GM23338 (cell line): ENCODE data around the gene MAP4K1. TPM values are rescaled to one million over a fixed set of nuclear protein-coding genes. Genes with fewer than 3 reads are reported as not detected.

Source experiments
- ATAC-seq: fragments of 200-7000 bp; cut with Tn5 transposase; 3 replicates; pipeline ENCODE4 v1.9.1; 2020
- DNase-seq: peaks from one replicate; pipeline ENCODE4 v3.0.0-alpha.2; 2015; ENCODE audit warnings: low spot score
- H2AFZ ChIP-seq: fragments of 200-600 bp; sonication (generic); 2 replicates; pipeline ENCODE4 v1.8.0; 2016; ENCODE audit warnings: antibody characterized with exemption, mild to moderate bottlenecking, moderate library complexity
- H3F3A ChIP-seq: fragments of 200-600 bp; sonication (generic); replicated peaks from 2 replicates; pipeline ENCODE4 v1.8.0; 2017; ENCODE audit warnings: antibody characterized with exemption, mixed run types, low read depth
- H3K27ac ChIP-seq: fragments of 200-600 bp; sonication (generic); 2 replicates; pipeline ENCODE4 v1.6.1; 2016; ENCODE audit warnings: low read depth
- H3K27me3 ChIP-seq: fragments of 200-600 bp; sonication (generic); 2 replicates; pipeline ENCODE4 v1.8.0; 2016; ENCODE audit warnings: mild to moderate bottlenecking, mixed run types, moderate library complexity; ENCODE audit not compliant: insufficient read depth
- H3K36me3 ChIP-seq: fragments of 200-600 bp; sonication (generic); 2 replicates; pipeline ENCODE4 v1.8.0; 2016; ENCODE audit warnings: mild to moderate bottlenecking; ENCODE audit not compliant: insufficient read depth
- H3K4me1 ChIP-seq: fragments of 200-600 bp; sonication (generic); 2 replicates; pipeline ENCODE4 v1.8.0; 2016; ENCODE audit warnings: mild to moderate bottlenecking, moderate library complexity; ENCODE audit not compliant: insufficient read depth
- H3K4me2 ChIP-seq: fragments of 200-600 bp; sonication (generic); 2 replicates; pipeline ENCODE4 v1.7.1; 2017; ENCODE audit warnings: mixed run types
- H3K4me3 ChIP-seq: fragments of 200-600 bp; sonication (generic); 2 replicates; pipeline ENCODE4 v1.6.1; 2016; ENCODE audit warnings: mixed run types
- H3K79me2 ChIP-seq: fragments of 200-600 bp; sonication (generic); replicated peaks from 2 replicates; pipeline ENCODE4 v1.8.0; 2017; ENCODE audit warnings: mild to moderate bottlenecking; ENCODE audit not compliant: insufficient read depth
- H3K9me2 ChIP-seq: fragments of 200-600 bp; sonication (generic); 2 replicates; pipeline ENCODE4 v1.8.0; 2017; ENCODE audit not compliant: insufficient read depth
- H4K20me1 ChIP-seq: fragments of 200-600 bp; sonication (generic); replicated peaks from 2 replicates; pipeline ENCODE4 v1.8.0; 2017; ENCODE audit warnings: mild to moderate bottlenecking; ENCODE audit not compliant: insufficient read depth
- H3K27ac Mint-ChIP-seq: 2 replicates; pipeline ENCODE4 v1.8.0; 2020; ENCODE audit warnings: inconsistent platforms, mild to moderate bottlenecking, moderate library complexity, mixed read lengths
- H3K27me3 Mint-ChIP-seq: 3 replicates; pipeline ENCODE4 v1.8.0; 2022; ENCODE audit warnings: low read depth, mild to moderate bottlenecking, moderate library complexity, mixed read lengths, inconsistent platforms; ENCODE audit not compliant: insufficient read depth, poor library complexity
- H3K36me3 Mint-ChIP-seq: 3 replicates; pipeline ENCODE4 v1.8.0; 2021; ENCODE audit warnings: low read depth, mild to moderate bottlenecking, inconsistent platforms, moderate library complexity, mixed read lengths
- H3K4me1 Mint-ChIP-seq: 3 replicates; pipeline ENCODE4 v1.8.0; 2020; ENCODE audit warnings: mild to moderate bottlenecking, inconsistent platforms, mixed read lengths
- H3K4me3 Mint-ChIP-seq: 3 replicates; pipeline ENCODE4 v1.8.0; 2021; ENCODE audit warnings: moderate library complexity, mild to moderate bottlenecking, inconsistent platforms, mixed read lengths
- H3K9me3 Mint-ChIP-seq: 3 replicates; pipeline ENCODE4 v1.8.0; 2020; ENCODE audit warnings: moderate library complexity, mild to moderate bottlenecking, inconsistent platforms, mixed read lengths
- CREB1 ChIP-seq: fragments of 250-450 bp; sonication (Bioruptor Pico); IDR thresholded peaks from 2 replicates; pipeline ENCODE4 v1.5.0; 2020; ENCODE audit warnings: low read depth, mild to moderate bottlenecking, moderate library complexity
- ETS1 ChIP-seq: IDR thresholded peaks from 2 replicates; pipeline ENCODE4 v1.6.1; 2016; ENCODE audit warnings: antibody characterized with exemption
- EZH2phosphoT487 ChIP-seq: fragments of 200-600 bp; sonication (generic); IDR thresholded peaks from one replicate; pipeline ENCODE4 v1.8.1; 2018; ENCODE audit warnings: antibody characterized with exemption; ENCODE audit not compliant: unreplicated experiment
- REST ChIP-seq: IDR thresholded peaks from one replicate; pipeline ENCODE4 v1.6.1; 2018; ENCODE audit warnings: antibody characterized with exemption; ENCODE audit not compliant: unreplicated experiment
- STAT1 ChIP-seq: IDR thresholded peaks from one replicate; pipeline ENCODE4 v1.6.1; 2016; ENCODE audit warnings: antibody characterized with exemption; ENCODE audit not compliant: unreplicated experiment
- ZNF331 ChIP-seq: fragments of 250-450 bp; sonication (Bioruptor Pico); IDR thresholded peaks from 2 replicates; pipeline ENCODE4 v1.5.0; 2020; ENCODE audit warnings: low read depth, mild to moderate bottlenecking, moderate library complexity
- polyA plus RNA-seq: library from polyadenylated mRNA; unstranded; fragments of >200 nt; fragmentation: Nextera tagmentation; extraction: Ambion mirVana; gene quantifications from 2 replicates; pipeline ENCODE4 v1.2.1, GENCODE V29; 2016
- total RNA-seq: library from RNA; depleted of rRNA; stranded (reverse); fragments of >200 nt; shearing (Covaris generic); gene quantifications from 2 replicates; pipeline ENCODE4 v1.2.3, GENCODE V29; 2014

The MAP4K1 gene
- total and polyA plus RNA-seq, 2 experiments from 2014 or later, result 7.7 to 44.6 TPM

GRCh38 chr19:38547421-38547820 is 70.3 kb downstream of the MAP4K1 start (continued):
- no peak for TF ChIP-seq REST
- TF ChIP-seq STAT1, result no peak
- TF ChIP-seq CREB1 (CRISPR knock-in tag), result no peak

- Histone ChIP-seq H3K4me3 (no peak overlapping the region), H4K20me1 (no peaks in the 10 kb centered on the region), H3K27ac (no peak overlapping the region), H2AFZ (no peak overlapping the region), H3K79me2 (no peaks in the 10 kb centered on the region), H3K4me1 (no peaks in the 10 kb centered on the region), H3K9me2 (no peaks in the 10 kb centered on the region), H3F3A (no peaks in the 10 kb centered on the region), H3K27me3 (no peaks in the 10 kb centered on the region), H3K4me2 (no peak overlapping the region), H3K36me3 (peaks cover 7% of the 10 kb centered on the region; the same call in 1 of the 2 replicates)
- Mint-ChIP-seq H3K27ac (no peak overlapping the region), H3K27me3 (peaks cover 7% of the 10 kb centered on the region), H3K36me3 (peaks cover 45% of the 10 kb centered on the region), H3K4me1 (peaks cover 16% of the 10 kb centered on the region; the same call in 2 of the 3 replicates), H3K4me3 (no peak overlapping the region), H3K9me3 (no peaks in the 10 kb centered on the region)
- no peak for DNase-seq
- no peak for ATAC-seq
- TF ChIP-seq ZNF331 (CRISPR knock-in tag), result no peak
Measured at GRCh38 chr19:38545596-38545995, 72.2 kb downstream of the MAP4K1 start.

GRCh38 chr19:38544569-38545315 is 73.0 kb downstream of the MAP4K1 start:
- Histone ChIP-seq H3K27me3 (no peaks in the 10 kb centered on the region), H3K9me2 (no peaks in the 10 kb centered on the region), H3K4me3 (no peak overlapping the region), H3K4me1 (no peaks in the 10 kb centered on the region), H2AFZ (no peak overlapping the region), H3K4me2 (no peak overlapping the region), H3K27ac (0 out of 2 replicates have a peak overlapping the region, but pooled peaks have one; percentile 62), H3K36me3 (peaks cover 7% of the 10 kb centered on the region; the same call in 1 of the 2 replicates), H3F3A (no peaks in the 10 kb centered on the region), H4K20me1 (no peaks in the 10 kb centered on the region), H3K79me2 (no peaks in the 10 kb centered on the region)
- no peak overlapping the region for H3K4me3 Mint-ChIP-seq
- DNase-seq, result peak; percentile 21
- peaks cover 5% of the 10 kb centered on the region for H3K27me3 Mint-ChIP-seq
- H3K36me3 Mint-ChIP-seq, result peaks cover 42% of the 10 kb centered on the region
- TF ChIP-seq EZH2phosphoT487 (no peak), ETS1 (no peak), STAT1 (no peak)
- H3K4me1 Mint-ChIP-seq, result peaks cover 13% of the 10 kb centered on the region; the same call in 2 of the 3 replicates
- ATAC-seq, result peak; percentile 65
- no peaks in the 10 kb centered on the region for H3K9me3 Mint-ChIP-seq
- H3K27ac Mint-ChIP-seq, result peak overlapping the region; percentile 53
